Measurements from ENCODE around the gene RBM28.

Gene RBM28

DNA sequence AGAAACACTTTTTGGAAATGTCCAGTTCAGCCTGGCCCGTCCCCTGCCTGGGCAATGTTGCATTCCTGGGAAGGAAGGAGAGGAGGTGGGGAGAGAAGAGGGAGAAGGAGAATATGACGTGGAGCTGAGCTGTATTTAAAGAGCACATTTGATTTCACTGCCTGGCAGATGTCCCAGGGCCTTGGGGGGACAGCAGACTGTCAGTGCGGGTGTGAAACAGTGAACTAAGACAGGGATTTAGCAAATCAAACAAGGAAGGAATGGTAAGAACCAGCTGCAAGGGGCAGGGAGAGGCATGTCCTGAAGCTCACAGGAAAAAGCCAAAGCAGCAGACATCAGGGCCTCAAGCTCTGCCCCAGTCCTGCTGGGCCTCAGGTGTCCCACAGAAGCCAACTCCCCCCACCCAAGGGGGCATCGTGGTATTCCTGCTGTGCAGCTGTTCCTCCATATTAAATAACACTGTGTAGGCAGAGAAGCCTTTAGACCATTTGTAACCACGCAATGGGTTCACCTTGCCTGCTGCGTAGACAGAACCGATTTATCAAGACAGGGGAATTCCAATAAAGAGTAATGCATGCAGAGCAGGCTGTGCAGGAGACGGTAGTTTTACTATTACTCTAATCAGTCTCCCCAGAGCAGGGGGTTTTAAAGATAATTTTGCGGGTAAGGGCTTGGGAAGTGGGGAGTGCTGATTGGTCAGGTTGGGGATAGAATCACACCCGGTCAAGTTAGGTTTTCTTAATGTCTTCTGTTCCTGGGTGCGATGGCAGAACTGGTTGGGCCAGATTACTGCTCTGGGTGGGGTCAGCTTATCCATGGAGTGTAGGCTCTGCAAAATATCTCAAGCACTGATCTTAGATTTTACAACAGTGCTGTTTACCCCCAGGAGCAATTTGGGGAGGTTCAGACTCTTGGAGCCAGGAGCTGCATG lies 84.3 kb downstream of the RBM28 start:
- DNase-seq (ENCODE audit: low read depth) = no peak

DNA sequence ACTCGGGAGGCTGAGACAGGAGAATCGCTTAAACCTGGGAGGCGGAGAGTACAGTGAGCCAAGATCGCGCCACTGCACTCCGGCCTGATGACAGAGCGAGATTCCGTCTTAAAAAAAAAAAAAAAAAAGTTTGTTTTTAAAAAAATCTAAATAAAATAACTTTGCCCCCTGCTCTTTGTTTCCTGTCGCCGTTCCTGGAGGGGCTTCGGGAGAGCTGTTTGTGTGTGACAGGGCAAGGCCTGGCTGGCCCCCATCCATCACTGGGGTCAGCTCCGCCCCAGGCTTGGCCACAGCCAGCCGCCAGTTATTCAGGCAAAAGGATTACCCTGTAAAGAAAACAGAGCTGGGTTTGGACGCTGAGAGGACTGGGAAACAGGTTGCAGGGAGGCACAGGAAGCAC lies 86.2 kb downstream of the RBM28 start:
- no peak for DNase-seq (ENCODE audit: low read depth)

DNA sequence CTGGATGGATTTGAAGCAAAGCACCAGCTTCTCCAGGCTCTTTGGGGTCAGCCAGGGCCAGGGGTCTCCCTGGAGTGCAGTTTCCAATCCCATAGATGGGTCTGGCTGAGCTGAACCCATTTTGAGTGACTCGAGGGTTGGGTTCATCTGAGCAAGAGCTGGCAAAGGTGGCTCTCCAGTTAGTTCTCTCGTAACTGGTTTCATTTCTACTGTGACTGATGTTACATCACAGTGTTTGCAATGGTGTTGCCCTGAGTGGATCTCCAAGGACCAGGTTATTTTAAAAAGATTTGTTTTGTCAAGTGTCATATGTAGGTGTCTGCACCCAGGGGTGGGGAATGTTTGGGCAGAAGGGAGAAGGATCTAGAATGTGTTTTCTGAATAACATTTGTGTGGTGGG lies 88.4 kb downstream of the RBM28 start:
- no peak for DNase-seq (ENCODE audit: low read depth)

DNA sequence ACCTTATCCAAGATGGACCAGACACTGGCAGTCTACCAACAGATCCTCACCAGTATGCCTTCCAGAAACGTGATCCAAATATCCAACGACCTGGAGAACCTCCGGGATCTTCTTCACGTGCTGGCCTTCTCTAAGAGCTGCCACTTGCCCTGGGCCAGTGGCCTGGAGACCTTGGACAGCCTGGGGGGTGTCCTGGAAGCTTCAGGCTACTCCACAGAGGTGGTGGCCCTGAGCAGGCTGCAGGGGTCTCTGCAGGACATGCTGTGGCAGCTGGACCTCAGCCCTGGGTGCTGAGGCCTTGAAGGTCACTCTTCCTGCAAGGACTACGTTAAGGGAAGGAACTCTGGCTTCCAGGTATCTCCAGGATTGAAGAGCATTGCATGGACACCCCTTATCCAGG lies 89.2 kb downstream of the RBM28 start:
- DNase-seq (ENCODE audit: low read depth) = no peak

DNA sequence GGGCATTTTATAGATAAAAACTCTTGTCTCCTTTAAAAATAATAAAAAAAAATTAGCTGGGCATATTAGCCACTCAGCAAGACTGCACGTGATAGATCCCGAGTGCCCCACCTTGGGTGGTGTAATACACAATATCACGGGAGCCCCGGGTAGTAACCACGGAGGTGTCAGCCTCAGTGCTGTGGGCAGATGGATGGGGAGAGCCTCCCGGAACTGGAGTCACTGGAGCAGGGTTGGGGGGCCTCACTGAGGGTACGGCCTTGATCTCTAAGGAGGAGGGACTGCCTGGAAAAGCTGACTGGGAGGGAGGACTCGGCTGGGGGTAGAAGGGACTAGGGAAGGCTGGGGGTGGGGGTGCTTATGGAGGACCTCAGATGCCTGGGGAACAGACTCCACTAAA lies 90.0 kb downstream of the RBM28 start:
- no peak for DNase-seq (ENCODE audit: low read depth)

GRCh38 chr7:128251337-128251736 lies 92.4 kb downstream of the RBM28 start:
- DNase-seq (ENCODE audit: low read depth) = no peak

Data from stimulated activated CD8-positive, alpha-beta memory T cell treated with anti-CD3 and anti-CD28 coated beads, Interleukin-15, amount 100 ng/mL, for 1 hour (primary cell).